Measurements from ENCODE around the gene NFKBIE. TPM values are rescaled to one million over a fixed set of nuclear protein-coding genes. Genes with fewer than 3 reads are reported as not detected.

NFKBIE gene
- total and polyA plus RNA-seq, 4 experiments from 2014 or later = 8.0 to 15.0 (median 10.5) TPM

GRCh38 chr6:44298055-44298803, 32.9 kb upstream of the NFKBIE start:
- POLR2A ChIA-PET (ENCODE audit: partially characterized antibody) = interaction anchor here (0.6 to 1.4 kb wide), 2 partner anchors 51 to 72 kb away, joined by 3 read pairs; partner anchors contain the start of gene HSP90AB1
- Histone ChIP-seq H3K4me1 (ENCODE audit: insufficient read depth, low read length) (peaks cover 18% of the 10 kb centered on the region), H3K9me3 (ENCODE audit: control insufficient read depth in 1 of 2, low read length in 2 of 2) (no peaks in the 10 kb centered on the region), H3K27me3 (ENCODE audit: insufficient read depth, low read length) (peaks cover 26% of the 10 kb centered on the region), H3K4me3 (ENCODE audit: low read length in 2 of 2) (no peak overlapping the region), H3K27ac (ENCODE audit: low read depth, low read length) (no peak overlapping the region), H3K36me3 (ENCODE audit: insufficient read depth, low read length) (peaks cover 7% of the 10 kb centered on the region)
- CTCF ChIA-PET (ENCODE audit: partially characterized antibody) = interaction anchor here (1.4 to 1.8 kb wide), 3 partner anchors 9 to 30 kb away, joined by 4 to 5 read pairs (median 4); partner anchors contain the start of gene AARS2
- peaks cover 0 to 5% (median 0%) of the 10 kb centered on the region in 8 donors for H3K9me3 Mint-ChIP-seq
- no peak for DNase-seq
- peaks cover 26 to 32% of the 10 kb centered on the region in 2 donors for H3K27me3 Mint-ChIP-seq
- peaks cover 25 to 28% of the 10 kb centered on the region in 2 donors for H3K36me3 Mint-ChIP-seq
- peaks cover 0 to 23% (median 5%) of the 10 kb centered on the region in 4 donors for H3K4me1 Mint-ChIP-seq
- peak overlapping the region in 7 of 8 donors; percentile 8 to 67 (median 49) for H3K4me3 Mint-ChIP-seq
- intact Hi-C loops (cut with micrococcal nuclease) = no loop called here
- peak overlapping the region in 1 of 7 donors; percentile 52 for H3K27ac Mint-ChIP-seq

DNA sequence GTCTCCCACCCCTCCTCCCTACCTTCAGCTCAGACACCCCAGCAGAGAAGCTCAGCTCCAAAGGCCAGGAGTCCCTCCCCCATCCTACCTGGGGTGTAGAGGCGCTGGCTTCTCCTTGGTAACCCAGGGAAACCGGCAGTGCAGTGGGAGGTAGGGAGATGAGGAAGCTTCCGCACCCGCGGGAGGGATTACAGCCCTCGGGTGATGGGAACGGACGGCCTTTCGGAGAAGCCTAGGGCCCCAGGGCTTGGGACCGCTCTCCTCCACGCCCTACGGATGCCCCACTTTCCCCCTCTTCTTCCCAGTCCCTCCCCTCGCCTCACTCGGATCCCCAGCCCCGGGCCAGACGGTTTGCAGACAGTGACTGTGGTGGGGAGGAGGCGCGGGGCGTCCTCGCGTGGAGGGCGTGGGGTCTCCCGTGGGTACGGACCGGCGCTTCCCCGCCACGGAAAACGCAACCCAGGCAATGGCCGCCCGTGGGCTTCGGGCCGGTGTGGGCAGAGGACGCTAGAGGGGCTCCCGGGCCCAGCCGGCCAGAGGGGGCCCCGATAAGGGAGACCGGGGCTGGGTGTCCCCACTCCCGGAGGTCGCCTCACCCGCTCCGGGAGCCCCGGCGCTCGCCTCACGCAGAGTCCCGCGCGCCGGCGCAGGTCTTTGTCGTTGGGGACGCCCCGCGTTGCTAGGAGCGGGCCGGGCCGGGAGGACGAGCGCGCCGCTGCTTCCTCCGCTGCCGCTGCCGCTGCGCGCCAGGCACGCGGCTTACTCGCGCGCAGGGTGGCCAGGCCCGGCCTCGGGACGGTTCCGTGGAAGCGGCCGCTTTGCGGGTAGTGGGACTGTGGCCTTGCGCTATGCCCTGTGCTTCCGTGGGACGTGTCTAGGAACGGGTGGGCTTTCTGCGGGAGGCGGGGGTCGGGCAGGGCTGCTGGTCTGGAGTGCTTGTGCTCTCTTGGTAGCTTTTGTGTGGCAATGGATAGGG, 32.0 kb upstream of the NFKBIE start:
- DNase-seq = peak; percentile 31 to 51 (median 43)
- Histone ChIP-seq H3K27me3 (ENCODE audit: insufficient read depth, low read length) (peaks cover 26% of the 10 kb centered on the region), H3K36me3 (ENCODE audit: insufficient read depth, low read length) (peaks cover 7% of the 10 kb centered on the region), H3K9me3 (ENCODE audit: control insufficient read depth in 1 of 2, low read length in 2 of 2) (no peaks in the 10 kb centered on the region), H3K4me3 (ENCODE audit: low read length in 2 of 2) (peak overlapping the region in 1 of 2 donors; percentile 45), H3K27ac (ENCODE audit: low read depth, low read length) (no peak overlapping the region), H3K4me1 (ENCODE audit: insufficient read depth, low read length) (peaks cover 18% of the 10 kb centered on the region)
- H3K36me3 Mint-ChIP-seq = peaks cover 20 to 22% of the 10 kb centered on the region in 2 donors
- peaks cover 0 to 23% (median 5%) of the 10 kb centered on the region in 4 donors for H3K4me1 Mint-ChIP-seq
- peaks cover 30 to 34% of the 10 kb centered on the region in 2 donors for H3K27me3 Mint-ChIP-seq
- intact Hi-C loops (cut with micrococcal nuclease) = no loop called here
- peak overlapping the region in 7 of 8 donors; percentile 27 to 70 (median 51) for H3K4me3 Mint-ChIP-seq
- peaks cover 0 to 5% (median 0%) of the 10 kb centered on the region in 8 donors for H3K9me3 Mint-ChIP-seq
- H3K27ac Mint-ChIP-seq = no peak overlapping the region
- CTCF ChIA-PET (ENCODE audit: partially characterized antibody) = interaction anchor here (1.4 to 1.8 kb wide), 2 partner anchors 16 to 29 kb away, joined by 4 to 5 read pairs; partner anchors contain the start of gene AARS2
- POLR2A ChIA-PET (ENCODE audit: partially characterized antibody) = interaction anchor here (1.4 to 1.5 kb wide), 2 partner anchors 8 to 50 kb away, joined by 3 to 5 read pairs; partner anchors contain the start of gene HSP90AB1

- Mint-ChIP-seq H3K9me3 (peaks cover 0 to 5% (median 0%) of the 10 kb centered on the region in 8 donors), H3K27me3 (peaks cover 48 to 49% of the 10 kb centered on the region in 2 donors), H3K36me3 (peaks cover 1 to 3% of the 10 kb centered on the region in 2 donors), H3K4me3 (peak overlapping the region in 1 of 8 donors; percentile 50), H3K4me1 (peaks cover 0 to 23% (median 5%) of the 10 kb centered on the region in 4 donors), H3K27ac (no peak overlapping the region)
- intact Hi-C loops (cut with micrococcal nuclease) = no loop called here
- Histone ChIP-seq H3K4me3 (ENCODE audit: low read length in 2 of 2) (no peak overlapping the region), H3K27me3 (ENCODE audit: insufficient read depth, low read length) (peaks cover 26% of the 10 kb centered on the region), H3K9me3 (ENCODE audit: control insufficient read depth in 1 of 2, low read length in 2 of 2) (no peaks in the 10 kb centered on the region), H3K27ac (ENCODE audit: low read depth, low read length) (no peak overlapping the region), H3K4me1 (ENCODE audit: insufficient read depth, low read length) (peaks cover 18% of the 10 kb centered on the region), H3K36me3 (ENCODE audit: insufficient read depth, low read length) (no peaks in the 10 kb centered on the region)
- POLR2A ChIA-PET (ENCODE audit: partially characterized antibody) = interaction anchor here (0.8 to 1.5 kb wide), 3 partner anchors 10 to 38 kb away, joined by 3 to 5 read pairs (median 3); partner anchors contain the start of genes AARS2 and SLC35B2
- DNase-seq = no peak
- CTCF ChIA-PET (ENCODE audit: partially characterized antibody) = interaction anchor here (0.9 to 3.1 kb wide), 5 partner anchors 10 to 122 kb away, joined by 3 to 16 read pairs (median 4); partner anchors contain the start of gene AARS2
Measured at GRCh38 chr6:44294832-44295791, 29.8 kb upstream of the NFKBIE start.

- H3K27ac ChIP-seq (ENCODE audit: low read depth, low read length) = no peak overlapping the region
- H3K36me3 ChIP-seq (ENCODE audit: insufficient read depth, low read length) = no peaks in the 10 kb centered on the region
- H3K4me3 ChIP-seq (ENCODE audit: low read length in 2 of 2) = no peak overlapping the region
- H3K27me3 ChIP-seq (ENCODE audit: insufficient read depth, low read length) = peaks cover 22% of the 10 kb centered on the region
- no peaks in the 10 kb centered on the region for H3K9me3 ChIP-seq (ENCODE audit: control insufficient read depth in 1 of 2, low read length in 2 of 2)
- no peaks in the 10 kb centered on the region for H3K36me3 Mint-ChIP-seq
- H3K27ac Mint-ChIP-seq = no peak overlapping the region
- H3K9me3 Mint-ChIP-seq = peaks cover 0 to 5% (median 0%) of the 10 kb centered on the region in 8 donors
- H3K27me3 Mint-ChIP-seq = peaks cover 57 to 59% of the 10 kb centered on the region in 2 donors
- ChIA-PET CTCF (ENCODE audit: partially characterized antibody) (interaction anchor here (0.7 to 1.3 kb wide), 2 partner anchors 24 to 130 kb away, joined by 3 to 4 read pairs; no protein-coding TSS in a partner anchor), POLR2A (ENCODE audit: partially characterized antibody) (no interaction called here)
- no peak for DNase-seq
- H3K4me1 Mint-ChIP-seq = peaks cover 0 to 10% (median 3%) of the 10 kb centered on the region in 4 donors
- H3K4me1 ChIP-seq (ENCODE audit: insufficient read depth, low read length) = peaks cover 15% of the 10 kb centered on the region
- no peak overlapping the region for H3K4me3 Mint-ChIP-seq
- intact Hi-C loops (cut with micrococcal nuclease) = no loop called here
Measured at GRCh38 chr6:44292661-44293365, 27.5 kb upstream of the NFKBIE start.

- Histone ChIP-seq H3K27me3 (ENCODE audit: insufficient read depth, low read length) (peaks cover 18% of the 10 kb centered on the region), H3K4me3 (ENCODE audit: low read length in 2 of 2) (no peak overlapping the region), H3K4me1 (ENCODE audit: insufficient read depth, low read length) (peaks cover 6% of the 10 kb centered on the region), H3K27ac (ENCODE audit: low read depth, low read length) (no peak overlapping the region), H3K36me3 (ENCODE audit: insufficient read depth, low read length) (no peaks in the 10 kb centered on the region), H3K9me3 (ENCODE audit: control insufficient read depth in 1 of 2, low read length in 2 of 2) (no peaks in the 10 kb centered on the region)
- peaks cover 0 to 7% (median under 1%) of the 10 kb centered on the region in 4 donors for H3K4me1 Mint-ChIP-seq
- peaks cover 62 to 65% of the 10 kb centered on the region in 2 donors for H3K27me3 Mint-ChIP-seq
- peaks cover 0 to 7% (median 0%) of the 10 kb centered on the region in 8 donors for H3K9me3 Mint-ChIP-seq
- intact Hi-C loops (cut with micrococcal nuclease) = no loop called here
- ChIA-PET POLR2A (ENCODE audit: partially characterized antibody) (no interaction called here), CTCF (ENCODE audit: partially characterized antibody) (interaction anchor here (1.3 to 1.4 kb wide), 2 partner anchors 23 to 70 kb away, joined by 3 to 4 read pairs; no protein-coding TSS in a partner anchor)
- H3K4me3 Mint-ChIP-seq = no peak overlapping the region
- H3K36me3 Mint-ChIP-seq = no peaks in the 10 kb centered on the region
- DNase-seq = no peak
- peak overlapping the region in 1 of 7 donors; percentile 72 for H3K27ac Mint-ChIP-seq
Measured at GRCh38 chr6:44291841-44292240, 26.5 kb upstream of the NFKBIE start.

Measured in CD4-positive, alpha-beta memory T cell (primary cell).